ENCODE data around the gene POLN.

POLN gene

GRCh38 chr4:2127609-2128332 is 114.2 kb downstream of the POLN start:
- no peak for DNase-seq (ENCODE audit: low read depth, low spot score)
- no peak for TF ChIP-seq POLR2AphosphoS5 (IDR thresholded peaks at IDR 0.05; ENCODE audit: borderline replicate concordance, low read depth, low read length)
- TF ChIP-seq FOXP2 (optimal IDR thresholded peaks at IDR 0.05; ENCODE audit: control extremely low read depth, extremely low read length, insufficient read depth): no peak
- no peak for TF ChIP-seq EZH2 (IDR thresholded peaks at IDR 0.05)
- Histone ChIP-seq H3K36me3 (ENCODE audit: insufficient read depth, low read length) (no peaks in the 10 kb centered on the region), H3K4me3 (no peak overlapping the region), H3K9me3 (ENCODE audit: low read depth, low read length) (no peaks in the 10 kb centered on the region; the same call in 1 of the 2 replicates), H3K27ac (no peak overlapping the region), H3K9ac (ENCODE audit: insufficient read length) (no peak overlapping the region)

DNA sequence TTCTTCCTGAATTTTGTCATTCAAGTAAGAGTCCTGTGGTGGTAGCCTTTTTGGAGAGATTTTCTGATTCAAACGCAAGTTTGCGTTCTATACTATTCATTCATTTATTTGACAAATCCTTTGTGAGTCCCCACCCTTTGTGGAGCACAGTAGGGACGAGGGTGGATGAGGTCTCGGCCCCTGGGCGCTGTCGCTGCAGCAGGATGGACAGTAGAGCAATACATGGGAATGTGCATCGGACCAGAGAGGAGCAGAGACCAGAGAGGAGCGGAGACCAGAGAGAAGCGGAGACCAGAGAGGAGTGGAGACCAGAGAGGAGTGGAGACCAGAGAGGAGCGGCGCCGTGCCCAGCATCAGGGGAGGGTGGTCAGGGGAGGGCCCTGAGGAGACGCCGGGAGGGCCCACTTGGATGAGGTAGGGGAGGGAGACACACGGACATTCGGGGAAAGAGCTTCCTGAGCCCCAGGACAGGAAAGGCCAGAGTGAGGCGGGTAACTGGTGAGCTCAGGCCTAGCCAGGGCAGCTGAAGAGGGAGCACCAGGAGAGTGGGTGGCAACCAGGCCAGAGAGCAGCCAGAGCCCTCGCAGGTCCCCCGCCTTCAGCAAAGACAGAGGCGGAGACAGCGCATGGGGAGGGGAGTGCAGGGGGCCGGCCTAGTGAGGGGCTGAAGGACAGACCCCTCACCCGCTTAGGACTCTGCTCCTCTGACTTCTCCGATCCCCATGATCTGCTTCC is 115.4 kb downstream of the POLN start:
- Histone ChIP-seq H3K36me3 (ENCODE audit: insufficient read depth, low read length) (no peaks in the 10 kb centered on the region), H3K9ac (ENCODE audit: insufficient read length) (no peak overlapping the region), H3K4me3 (no peak overlapping the region), H3K27ac (no peak overlapping the region), H3K9me3 (ENCODE audit: low read depth, low read length) (no peaks in the 10 kb centered on the region; the same call in 1 of the 2 replicates)
- DNase-seq (ENCODE audit: low read depth, low spot score): no peak
- TF ChIP-seq POLR2AphosphoS5 (IDR thresholded peaks at IDR 0.05; ENCODE audit: borderline replicate concordance, low read depth, low read length): no peak
- TF ChIP-seq FOXP2 (optimal IDR thresholded peaks at IDR 0.05; ENCODE audit: control extremely low read depth, extremely low read length, insufficient read depth): no peak
- TF ChIP-seq EZH2 (IDR thresholded peaks at IDR 0.05): no peak

DNA sequence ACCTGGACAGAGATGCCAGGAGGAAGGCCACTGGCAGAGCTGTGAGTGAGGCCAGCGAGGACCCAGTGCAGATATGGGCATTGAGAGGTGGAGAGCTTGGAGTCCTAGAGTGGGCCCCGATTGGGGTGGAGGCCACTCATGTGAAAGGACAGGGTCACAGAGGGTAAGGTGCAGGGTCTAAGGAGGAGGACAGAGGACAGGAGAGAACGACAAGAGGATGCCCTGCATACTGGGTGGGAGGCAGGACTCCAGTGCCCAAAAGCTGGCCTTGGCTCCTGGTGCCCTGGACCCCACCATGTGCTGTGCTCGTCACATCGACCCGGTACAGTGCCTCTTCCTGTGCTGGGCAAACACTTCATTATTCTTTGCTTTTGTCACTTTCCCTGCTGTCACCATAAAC is 116.1 kb downstream of the POLN start:
- Histone ChIP-seq H3K9ac (ENCODE audit: insufficient read length) (no peak overlapping the region), H3K4me3 (no peak overlapping the region), H3K36me3 (ENCODE audit: insufficient read depth, low read length) (no peaks in the 10 kb centered on the region), H3K27ac (no peak overlapping the region), H3K9me3 (ENCODE audit: low read depth, low read length) (no peaks in the 10 kb centered on the region)
- DNase-seq (ENCODE audit: low read depth, low spot score): no peak
- TF ChIP-seq EZH2 (IDR thresholded peaks at IDR 0.05) (no peak), POLR2AphosphoS5 (IDR thresholded peaks at IDR 0.05; ENCODE audit: borderline replicate concordance, low read depth, low read length) (no peak), FOXP2 (optimal IDR thresholded peaks at IDR 0.05; ENCODE audit: control extremely low read depth, extremely low read length, insufficient read depth) (no peak)

DNA sequence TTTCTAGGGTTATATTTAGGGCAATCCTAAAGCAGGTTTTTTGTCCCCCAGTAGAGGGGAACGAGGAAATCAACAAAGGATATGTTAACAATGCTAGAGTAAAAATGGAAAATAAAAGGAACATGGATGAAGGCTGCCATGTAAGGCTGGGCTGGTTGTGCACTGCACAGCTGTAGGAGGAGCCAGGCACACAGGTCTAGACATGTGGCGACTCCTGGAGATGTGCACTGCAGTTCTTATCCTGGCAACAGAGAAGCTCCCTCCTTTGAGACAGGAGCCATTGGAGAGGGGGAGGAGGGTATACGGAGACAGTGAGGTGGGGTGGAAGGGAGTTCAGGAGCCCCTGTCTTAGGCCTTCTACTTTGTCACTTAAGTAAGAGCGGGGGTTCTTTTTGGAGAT is 116.9 kb downstream of the POLN start:
- Histone ChIP-seq H3K9ac (ENCODE audit: insufficient read length) (no peak overlapping the region), H3K4me3 (no peak overlapping the region), H3K9me3 (ENCODE audit: low read depth, low read length) (no peaks in the 10 kb centered on the region), H3K36me3 (ENCODE audit: insufficient read depth, low read length) (no peaks in the 10 kb centered on the region), H3K27ac (no peak overlapping the region)
- DNase-seq (ENCODE audit: low read depth, low spot score): no peak
- TF ChIP-seq FOXP2 (optimal IDR thresholded peaks at IDR 0.05; ENCODE audit: control extremely low read depth, extremely low read length, insufficient read depth) (no peak), EZH2 (IDR thresholded peaks at IDR 0.05) (no peak), POLR2AphosphoS5 (IDR thresholded peaks at IDR 0.05; ENCODE audit: borderline replicate concordance, low read depth, low read length) (no peak)

GRCh38 chr4:2116687-2117400 is 125.1 kb downstream of the POLN start:
- TF ChIP-seq POLR2AphosphoS5 (IDR thresholded peaks at IDR 0.05; ENCODE audit: borderline replicate concordance, low read depth, low read length) (no peak), FOXP2 (optimal IDR thresholded peaks at IDR 0.05; ENCODE audit: control extremely low read depth, extremely low read length, insufficient read depth) (no peak), EZH2 (IDR thresholded peaks at IDR 0.05) (no peak)
- H3K9me3 ChIP-seq (ENCODE audit: low read depth, low read length): no peaks in the 10 kb centered on the region
- DNase-seq (ENCODE audit: low read depth, low spot score): no peak
- no peak overlapping the region for H3K4me3 ChIP-seq
- H3K27ac ChIP-seq: no peak overlapping the region
- no peaks in the 10 kb centered on the region for H3K36me3 ChIP-seq (ENCODE audit: insufficient read depth, low read length)
- H3K9ac ChIP-seq (ENCODE audit: insufficient read length): no peak overlapping the region

- Histone ChIP-seq H3K9ac (ENCODE audit: insufficient read length) (no peak overlapping the region), H3K27ac (no peak overlapping the region), H3K9me3 (ENCODE audit: low read depth, low read length) (no peaks in the 10 kb centered on the region), H3K36me3 (ENCODE audit: insufficient read depth, low read length) (no peaks in the 10 kb centered on the region), H3K4me3 (no peak overlapping the region)
- TF ChIP-seq FOXP2 (optimal IDR thresholded peaks at IDR 0.05; ENCODE audit: control extremely low read depth, extremely low read length, insufficient read depth): no peak
- no peak for TF ChIP-seq EZH2 (IDR thresholded peaks at IDR 0.05)
- TF ChIP-seq POLR2AphosphoS5 (IDR thresholded peaks at IDR 0.05; ENCODE audit: borderline replicate concordance, low read depth, low read length): no peak
- DNase-seq (ENCODE audit: low read depth, low spot score): no peak
These were observed 136.4 kb downstream of the POLN start for GRCh38 chr4:2105559-2105958.

- TF ChIP-seq POLR2AphosphoS5 (IDR thresholded peaks at IDR 0.05; ENCODE audit: borderline replicate concordance, low read depth, low read length) (no peak), EZH2 (IDR thresholded peaks at IDR 0.05) (no peak), FOXP2 (optimal IDR thresholded peaks at IDR 0.05; ENCODE audit: control extremely low read depth, extremely low read length, insufficient read depth) (no peak)
- no peak for DNase-seq (ENCODE audit: low read depth, low spot score)
- Histone ChIP-seq H3K36me3 (ENCODE audit: insufficient read depth, low read length) (no peaks in the 10 kb centered on the region), H3K9ac (ENCODE audit: insufficient read length) (no peak overlapping the region), H3K9me3 (ENCODE audit: low read depth, low read length) (no peaks in the 10 kb centered on the region), H3K4me3 (no peak overlapping the region), H3K27ac (no peak overlapping the region)
These were observed 137.2 kb downstream of the POLN start for GRCh38 chr4:2104556-2105345.

All from SK-N-MC (cell line).